Ishikawa (cell line): ENCODE measurements around the gene IFNA4.
"Not testable (repeated sequence)": the region's sequence is repeated elsewhere in the genome, so short reads cannot be mapped to it uniquely, and the experiment has no call there.

Experiments used
- CEBPB ChIP-seq: IDR thresholded peaks from 2 replicates; pipeline ENCODE4 v1.6.1; 2012
- CREB1 ChIP-seq: IDR thresholded peaks from 2 replicates; pipeline ENCODE4 v1.6.1; 2012; ENCODE audit warnings: low read depth
- EGR1 ChIP-seq: IDR thresholded peaks from 2 replicates; pipeline ENCODE4 v1.6.1; 2012
- EP300 ChIP-seq: IDR thresholded peaks from 2 replicates; pipeline ENCODE4 v1.6.1; 2012; ENCODE audit warnings: borderline replicate concordance
- FOXM1 ChIP-seq: IDR thresholded peaks from 2 replicates; pipeline ENCODE4 v1.6.1; 2012; ENCODE audit warnings: low read depth, borderline replicate concordance
- MAX ChIP-seq: IDR thresholded peaks from 2 replicates; pipeline ENCODE4 v1.6.1; 2012
- NFIC ChIP-seq: IDR thresholded peaks from 2 replicates; pipeline ENCODE4 v1.6.1; 2012
- RAD21 ChIP-seq: IDR thresholded peaks from 2 replicates; pipeline ENCODE4 v1.6.1; 2012; ENCODE audit warnings: low read depth
- TCF12 ChIP-seq: IDR thresholded peaks from 2 replicates; pipeline ENCODE4 v1.6.1; 2012; ENCODE audit warnings: low read depth
- TEAD4 ChIP-seq: IDR thresholded peaks from 2 replicates; pipeline ENCODE4 v1.6.1; 2012
- USF1 ChIP-seq: IDR thresholded peaks from 2 replicates; pipeline ENCODE4 v1.6.1; 2012
- YY1 ChIP-seq: IDR thresholded peaks from 2 replicates; pipeline ENCODE4 v1.6.1; 2012; ENCODE audit warnings: low read depth
- ZBTB7A ChIP-seq: IDR thresholded peaks from 2 replicates; pipeline ENCODE4 v1.6.1; 2012; ENCODE audit warnings: low read depth
- TF ChIP-seq, protein P1 (sequence below): IDR thresholded peaks from 2 replicates; pipeline ENCODE4 v1.6.1; 2012; ENCODE audit warnings: low read depth, mild to moderate bottlenecking

Gene IFNA4

GRCh38 chr9:21174671-21175070, 12.7 kb downstream of the IFNA4 start:
- TF ChIP-seq NFIC (no peak), MAX (no peak), ZBTB7A (no peak), EP300 (no peak), YY1 (no peak), EGR1 (no peak), RAD21 (no peak)

GRCh38 chr9:21172156-21172555, 15.2 kb downstream of the IFNA4 start:
- no peak for TF ChIP-seq FOXM1
- TF ChIP-seq EP300, result no peak
- no peak for TF ChIP-seq CREB1
- TF ChIP-seq, protein P1, sequence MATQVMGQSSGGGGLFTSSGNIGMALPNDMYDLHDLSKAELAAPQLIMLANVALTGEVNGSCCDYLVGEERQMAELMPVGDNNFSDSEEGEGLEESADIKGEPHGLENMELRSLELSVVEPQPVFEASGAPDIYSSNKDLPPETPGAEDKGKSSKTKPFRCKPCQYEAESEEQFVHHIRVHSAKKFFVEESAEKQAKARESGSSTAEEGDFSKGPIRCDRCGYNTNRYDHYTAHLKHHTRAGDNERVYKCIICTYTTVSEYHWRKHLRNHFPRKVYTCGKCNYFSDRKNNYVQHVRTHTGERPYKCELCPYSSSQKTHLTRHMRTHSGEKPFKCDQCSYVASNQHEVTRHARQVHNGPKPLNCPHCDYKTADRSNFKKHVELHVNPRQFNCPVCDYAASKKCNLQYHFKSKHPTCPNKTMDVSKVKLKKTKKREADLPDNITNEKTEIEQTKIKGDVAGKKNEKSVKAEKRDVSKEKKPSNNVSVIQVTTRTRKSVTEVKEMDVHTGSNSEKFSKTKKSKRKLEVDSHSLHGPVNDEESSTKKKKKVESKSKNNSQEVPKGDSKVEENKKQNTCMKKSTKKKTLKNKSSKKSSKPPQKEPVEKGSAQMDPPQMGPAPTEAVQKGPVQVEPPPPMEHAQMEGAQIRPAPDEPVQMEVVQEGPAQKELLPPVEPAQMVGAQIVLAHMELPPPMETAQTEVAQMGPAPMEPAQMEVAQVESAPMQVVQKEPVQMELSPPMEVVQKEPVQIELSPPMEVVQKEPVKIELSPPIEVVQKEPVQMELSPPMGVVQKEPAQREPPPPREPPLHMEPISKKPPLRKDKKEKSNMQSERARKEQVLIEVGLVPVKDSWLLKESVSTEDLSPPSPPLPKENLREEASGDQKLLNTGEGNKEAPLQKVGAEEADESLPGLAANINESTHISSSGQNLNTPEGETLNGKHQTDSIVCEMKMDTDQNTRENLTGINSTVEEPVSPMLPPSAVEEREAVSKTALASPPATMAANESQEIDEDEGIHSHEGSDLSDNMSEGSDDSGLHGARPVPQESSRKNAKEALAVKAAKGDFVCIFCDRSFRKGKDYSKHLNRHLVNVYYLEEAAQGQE, result no peak
- no peak for TF ChIP-seq RAD21
- no peak for TF ChIP-seq ZBTB7A
- TF ChIP-seq NFIC, result no peak
- no peak for TF ChIP-seq USF1
- no peak for TF ChIP-seq CEBPB
- no peak for TF ChIP-seq EGR1
- TF ChIP-seq MAX, result no peak

DNA sequence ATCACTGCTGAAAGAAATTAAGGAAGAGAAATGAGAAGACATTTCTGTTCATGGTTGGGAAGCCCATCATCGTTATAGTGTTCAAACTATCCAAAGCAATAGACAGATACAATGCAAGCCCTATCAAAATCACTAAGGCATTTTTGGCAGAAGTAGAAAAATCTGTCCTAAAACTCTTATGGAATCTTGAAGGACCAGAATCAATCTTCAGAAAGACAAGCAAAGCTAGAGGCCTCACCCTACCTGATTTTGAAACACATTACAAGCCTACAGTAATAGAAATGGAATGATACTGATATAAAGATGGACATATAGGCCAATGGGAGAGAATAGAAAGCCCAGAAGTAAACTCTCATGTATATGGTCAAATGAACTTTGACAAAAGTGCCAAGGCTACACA, 16.0 kb downstream of the IFNA4 start:
- no peak for TF ChIP-seq ZBTB7A

DNA sequence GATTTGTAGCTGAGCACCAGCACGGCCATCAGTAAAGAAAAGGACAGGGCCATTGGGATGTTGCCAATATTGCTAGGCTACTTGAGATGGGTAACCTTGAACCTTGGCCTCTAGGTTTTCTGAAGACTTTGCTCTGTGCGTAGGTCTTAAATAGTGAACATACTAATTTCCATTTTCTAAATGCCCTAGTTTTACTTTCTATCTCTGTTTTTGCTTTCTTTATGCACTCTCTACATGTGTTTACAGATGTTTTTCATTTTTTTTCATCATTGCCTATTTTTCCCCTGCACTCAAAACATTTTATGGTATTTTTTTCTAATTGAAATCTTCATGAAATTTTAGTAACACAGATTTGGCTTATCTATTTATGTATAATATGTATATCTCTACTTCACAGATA, 20.8 kb downstream of the IFNA4 start, which contains the start of gene IFNA21:
Gene IFNA21, minus strand, starts transcription at position 101 of the 400 bp plus-strand sequence. Its CDS starts 48 bp downstream, at position 53.
- TF ChIP-seq CREB1, EGR1, MAX: not testable (repeated sequence)

- no peak for TF ChIP-seq CEBPB
- no peak for TF ChIP-seq NFIC
- TF ChIP-seq CREB1, result no peak
- no peak for TF ChIP-seq RAD21
- TF ChIP-seq, protein P1, result no peak
- TF ChIP-seq USF1, result no peak
- TF ChIP-seq TCF12, result no peak
- no peak for TF ChIP-seq ZBTB7A
- no peak for TF ChIP-seq MAX
Measured at GRCh38 chr9:21165516-21165915, 21.9 kb downstream of the IFNA4 start.

GRCh38 chr9:21160178-21160577, 27.2 kb downstream of the IFNA4 start:
- TF ChIP-seq EP300 (no peak), MAX (no peak), YY1 (no peak), RAD21 (no peak), TEAD4 (no peak), FOXM1 (no peak), EGR1 (no peak), CEBPB (no peak)
- TF ChIP-seq, protein P1, result no peak
